Pericardium fibroblast (primary cell): ENCODE data around the gene KMT2A. TPM values are rescaled to one million over a fixed set of nuclear protein-coding genes. Genes with fewer than 3 reads are reported as not detected.

Source experiments
- total RNA-seq: library from RNA; depleted of rRNA; stranded (reverse); fragments of >200 nt; gene quantifications from 2 replicates; pipeline ENCODE4 v1.2.3, GENCODE V29; 2015

Gene KMT2A
- total RNA-seq = 8.8 and 15.6 TPM in 2 replicates

GRCh38 chr11:118435893-118436624 is at the start of gene KMT2A:
TSS of gene KMT2A (plus strand) at chr11:118436492. CDS start at chr11:118436513, 21 bp downstream.

GRCh38 chr11:118401151-118401879 is 35.0 kb upstream of the KMT2A start, which contains the start of gene ATP5MG:
TSS of gene ATP5MG (plus strand) at chr11:118401606. CDS start at chr11:118401666, 60 bp downstream.

GRCh38 chr11:118527109-118527508 is 90.8 kb downstream of the KMT2A start, which contains the start of gene TTC36:
TSS of gene TTC36 (plus strand) at chr11:118527474. CDS start at chr11:118527495, 21 bp downstream.

GRCh38 chr11:118530683-118531596 is 94.6 kb downstream of the KMT2A start, which contains the start of gene TMEM25:
TSS of gene TMEM25 (plus strand) at chr11:118531192. CDS start at chr11:118531802, 610 bp downstream.

DNA sequence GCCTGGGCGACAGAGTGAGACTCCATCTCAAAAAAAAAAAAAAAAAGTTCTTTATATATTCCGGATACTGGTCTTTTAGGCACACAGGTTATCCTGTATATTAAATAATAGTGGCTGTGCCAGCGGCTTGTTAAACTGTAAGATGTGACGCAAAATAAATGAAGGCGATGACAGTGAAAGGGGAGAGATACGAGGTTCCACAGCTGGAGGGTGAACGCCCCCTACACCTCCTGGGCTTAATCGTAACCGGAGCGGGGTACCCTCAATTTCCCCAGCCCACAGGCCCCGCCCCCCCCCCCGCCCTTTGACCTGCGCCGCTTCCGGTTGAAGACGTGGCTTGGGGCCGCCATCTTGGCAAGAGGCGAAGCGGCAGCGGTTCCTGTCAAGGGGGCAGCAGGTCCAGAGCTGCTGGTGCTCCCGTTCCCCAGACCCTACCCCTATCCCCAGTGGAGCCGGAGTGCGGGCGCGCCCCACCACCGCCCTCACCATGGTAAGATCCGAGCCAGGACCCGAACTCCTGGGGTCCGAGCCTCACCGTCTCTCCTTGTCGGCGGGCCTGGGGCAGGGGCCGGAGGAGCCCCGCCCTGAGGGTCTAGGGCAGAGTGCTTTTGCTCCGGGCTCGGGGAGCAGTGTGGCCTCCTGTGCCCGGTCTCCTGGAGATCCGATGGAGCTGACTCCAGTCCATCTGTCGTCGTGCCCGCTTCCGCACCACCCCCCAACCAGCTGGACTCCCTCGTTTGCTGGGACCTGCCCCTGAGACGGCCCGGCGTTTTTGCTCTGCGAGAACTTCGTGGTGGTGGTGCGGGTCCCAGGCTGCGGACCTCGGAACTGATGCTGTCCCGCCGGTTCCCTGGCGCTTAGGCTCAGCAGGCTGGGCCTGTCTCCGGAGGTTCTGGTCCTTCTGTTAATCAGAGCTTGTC is 136.0 kb downstream of the KMT2A start, which contains the start of gene ARCN1:
Gene ARCN1, plus strand, starts transcription at position 349 of the 920 bp plus-strand sequence. Its CDS starts 139 bp downstream, at position 488.

Other genes starting within 250 kb of the KMT2A start
- gene JAML, start 211.5 kb upstream of the KMT2A start, total RNA-seq = not detected in 2 replicates
- gene MPZL3, start 184.1 kb upstream of the KMT2A start, total RNA-seq = 0.17 and 0.82 TPM in 2 replicates
- not detected in 2 replicates for gene MPZL2, start 172.2 kb upstream of the KMT2A start, total RNA-seq
- not detected in 2 replicates for gene CD3E, start 131.8 kb upstream of the KMT2A start, total RNA-seq
- gene CD3D, start 93.8 kb upstream of the KMT2A start, total RNA-seq = not detected in 2 replicates
- not detected in 2 replicates for gene CD3G, start 92.1 kb upstream of the KMT2A start, total RNA-seq
- 29.8 and 30.5 TPM in 2 replicates for gene UBE4A, start 76.9 kb upstream of the KMT2A start, total RNA-seq
- 46.9 and 55.3 TPM in 2 replicates for gene ATP5MG, start 34.9 kb upstream of the KMT2A start, total RNA-seq
- gene TTC36, start 91.0 kb downstream of the KMT2A start, total RNA-seq = 0.26 TPM in 1 of 2 replicates, not detected in the other
- 10.3 and 13.1 TPM in 2 replicates for gene TMEM25, start 94.7 kb downstream of the KMT2A start, total RNA-seq
- gene IFT46, start 129.4 kb downstream of the KMT2A start, total RNA-seq = 17.7 and 30.9 TPM in 2 replicates
- gene ARCN1, start 135.9 kb downstream of the KMT2A start, total RNA-seq = 108 and 141 TPM in 2 replicates
- gene PHLDB1, start 171.1 kb downstream of the KMT2A start, total RNA-seq = 100 and 124 TPM in 2 replicates
- not detected in 2 replicates for gene TREH, start 243.2 kb downstream of the KMT2A start, total RNA-seq